ENCODE data around the gene RARS2.

DNA sequence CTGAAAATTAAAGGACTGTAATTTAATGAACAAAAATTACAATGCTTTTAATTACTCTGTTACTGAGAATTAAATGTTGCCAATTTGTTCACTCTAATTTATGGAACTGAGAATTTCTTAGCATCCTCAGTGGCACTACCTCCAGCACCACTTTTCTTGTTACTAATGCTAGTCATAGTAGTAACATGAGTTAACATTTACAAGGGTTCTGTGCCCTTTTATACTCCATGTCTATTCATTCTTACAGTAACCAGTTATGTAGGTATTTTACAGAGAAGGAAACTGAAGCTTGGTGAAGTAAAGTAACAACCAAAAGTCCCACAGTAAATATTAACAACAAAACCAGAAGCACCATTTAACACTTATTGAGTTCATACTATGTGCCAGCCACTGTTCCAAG, 34.3 kb downstream of the RARS2 start:
- TF ChIP-seq POLR2A (IDR thresholded peaks at IDR 0.05; ENCODE audit: low read depth, low read length) (no peak), POLR2AphosphoS5 (IDR thresholded peaks at IDR 0.05; ENCODE audit: low read depth, low read length) (no peak), TAF1 (IDR thresholded peaks at IDR 0.05; ENCODE audit: borderline replicate concordance, low read depth, low read length) (no peak)
